ENCODE data around the gene ERC2. TPM values are rescaled to one million over a fixed set of nuclear protein-coding genes. Genes with fewer than 3 reads are reported as not detected.

Gene ERC2
- total RNA-seq, 4 donors from 2014 or later: 0.81 to 2.9 (median 1.6) TPM

DNA sequence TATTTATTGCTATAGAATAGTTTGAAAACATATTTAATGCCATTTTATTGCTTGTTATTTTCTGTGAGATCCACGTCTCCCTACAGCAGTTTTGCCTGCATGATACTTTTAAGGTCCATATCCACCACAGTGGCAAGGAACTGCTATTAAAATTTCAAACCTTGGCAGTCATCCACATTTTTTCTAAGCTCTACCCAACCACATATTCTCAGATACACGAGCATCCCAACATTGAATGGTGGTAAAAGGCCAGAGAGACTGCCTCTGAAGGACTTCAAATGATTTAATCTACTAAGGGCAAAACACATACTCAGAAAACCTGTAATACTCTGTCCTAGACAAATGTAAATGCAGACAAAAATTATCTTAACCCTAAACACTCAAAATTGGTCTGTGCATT lies 173.1 kb downstream of the ERC2 start:
- 71 to 100% methylated on average over 1 to 2 of the region's 2 CpGs for WGBS, 2 donors (ENCODE audit: low coverage in 1 of 2)
- TF ChIP-seq, protein P1, sequence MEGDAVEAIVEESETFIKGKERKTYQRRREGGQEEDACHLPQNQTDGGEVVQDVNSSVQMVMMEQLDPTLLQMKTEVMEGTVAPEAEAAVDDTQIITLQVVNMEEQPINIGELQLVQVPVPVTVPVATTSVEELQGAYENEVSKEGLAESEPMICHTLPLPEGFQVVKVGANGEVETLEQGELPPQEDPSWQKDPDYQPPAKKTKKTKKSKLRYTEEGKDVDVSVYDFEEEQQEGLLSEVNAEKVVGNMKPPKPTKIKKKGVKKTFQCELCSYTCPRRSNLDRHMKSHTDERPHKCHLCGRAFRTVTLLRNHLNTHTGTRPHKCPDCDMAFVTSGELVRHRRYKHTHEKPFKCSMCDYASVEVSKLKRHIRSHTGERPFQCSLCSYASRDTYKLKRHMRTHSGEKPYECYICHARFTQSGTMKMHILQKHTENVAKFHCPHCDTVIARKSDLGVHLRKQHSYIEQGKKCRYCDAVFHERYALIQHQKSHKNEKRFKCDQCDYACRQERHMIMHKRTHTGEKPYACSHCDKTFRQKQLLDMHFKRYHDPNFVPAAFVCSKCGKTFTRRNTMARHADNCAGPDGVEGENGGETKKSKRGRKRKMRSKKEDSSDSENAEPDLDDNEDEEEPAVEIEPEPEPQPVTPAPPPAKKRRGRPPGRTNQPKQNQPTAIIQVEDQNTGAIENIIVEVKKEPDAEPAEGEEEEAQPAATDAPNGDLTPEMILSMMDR (IDR thresholded peaks at IDR 0.05): no peak
- TF ChIP-seq EP300 (IDR thresholded peaks at IDR 0.05): no peak
- TF ChIP-seq POLR2AphosphoS5 (IDR thresholded peaks at IDR 0.05): no peak
- TF ChIP-seq POLR2A (IDR thresholded peaks at IDR 0.05): no peak
- ATAC-seq: no peak

DNA sequence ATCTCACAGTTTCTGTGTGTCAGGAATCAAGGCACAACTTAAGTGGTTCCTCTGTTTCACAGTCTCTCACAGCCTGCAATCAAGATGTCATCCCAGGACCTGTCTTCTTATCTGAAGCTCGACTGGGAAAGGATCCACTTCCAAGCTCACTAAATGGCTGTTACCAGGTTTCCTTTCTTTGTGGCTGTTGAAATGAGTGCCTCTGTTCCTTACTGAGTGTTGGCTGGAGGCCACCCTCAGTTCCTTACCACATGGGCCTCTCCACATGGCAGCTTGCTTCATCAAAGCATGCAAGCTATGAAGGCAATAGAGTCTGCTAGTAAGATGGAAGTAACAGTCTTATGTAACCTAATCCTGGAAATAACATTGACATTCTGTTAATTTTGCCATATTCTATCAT lies 174.0 kb downstream of the ERC2 start:
- Histone ChIP-seq H3K27me3 (no peaks in the 10 kb centered on the region), H3K36me3 (no peaks in the 10 kb centered on the region), H3K9me3 (no peaks in the 10 kb centered on the region), H3K27ac (no peak overlapping the region), H3K4me1 (no peaks in the 10 kb centered on the region), H3K4me3 (no peak overlapping the region)
- ATAC-seq: no peak
- TF ChIP-seq POLR2AphosphoS5 (IDR thresholded peaks at IDR 0.05) (no peak), POLR2A (IDR thresholded peaks at IDR 0.05) (no peak), EP300 (IDR thresholded peaks at IDR 0.05) (no peak)
- TF ChIP-seq, protein P1 (IDR thresholded peaks at IDR 0.05): no peak
- WGBS, 2 donors (ENCODE audit: low coverage in 1 of 2): 50 to 57% methylated on average over 1 of the region's 1 CpG

More for the DNA sequence above, 173.1 kb downstream of the ERC2 start:
- Histone ChIP-seq H3K9me3 (no peaks in the 10 kb centered on the region), H3K36me3 (no peaks in the 10 kb centered on the region), H3K4me3 (no peak overlapping the region), H3K27ac (no peak overlapping the region), H3K27me3 (no peaks in the 10 kb centered on the region), H3K4me1 (no peaks in the 10 kb centered on the region)

DNA sequence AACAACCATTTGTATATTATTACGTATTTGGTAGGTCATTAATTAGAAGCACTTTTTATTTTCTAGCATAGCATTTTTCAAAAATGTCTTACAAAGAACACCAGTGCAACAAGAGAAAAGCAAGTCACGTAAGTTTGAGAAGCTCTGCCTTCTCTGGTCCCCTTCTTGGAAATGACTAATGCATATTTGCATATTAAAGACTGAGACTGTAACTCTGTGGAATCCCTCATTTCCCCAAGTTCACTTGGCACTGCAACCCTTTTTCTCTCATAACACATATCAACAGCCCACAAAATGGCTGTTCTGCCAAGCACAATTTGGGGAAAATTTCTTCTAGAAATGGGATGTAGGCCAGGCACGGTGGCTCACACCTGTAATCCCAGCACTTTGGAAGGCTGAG lies 176.3 kb downstream of the ERC2 start:
- no peaks in the 10 kb centered on the region for H3K27me3 ChIP-seq
- no peaks in the 10 kb centered on the region for H3K4me1 ChIP-seq
- H3K36me3 ChIP-seq: no peaks in the 10 kb centered on the region
- ATAC-seq: no peak
- no peak overlapping the region for H3K4me3 ChIP-seq
- H3K9me3 ChIP-seq: no peaks in the 10 kb centered on the region
- no peak overlapping the region for H3K27ac ChIP-seq
- no peak for TF ChIP-seq POLR2AphosphoS5 (IDR thresholded peaks at IDR 0.05)
- no peak for TF ChIP-seq POLR2A (IDR thresholded peaks at IDR 0.05)
- TF ChIP-seq, protein P1 (IDR thresholded peaks at IDR 0.05): no peak
- TF ChIP-seq EP300 (IDR thresholded peaks at IDR 0.05): no peak
- WGBS, 2 donors (ENCODE audit: low coverage in 1 of 2): 94 to 95% methylated on average over 2 of the region's 3 CpGs

DNA sequence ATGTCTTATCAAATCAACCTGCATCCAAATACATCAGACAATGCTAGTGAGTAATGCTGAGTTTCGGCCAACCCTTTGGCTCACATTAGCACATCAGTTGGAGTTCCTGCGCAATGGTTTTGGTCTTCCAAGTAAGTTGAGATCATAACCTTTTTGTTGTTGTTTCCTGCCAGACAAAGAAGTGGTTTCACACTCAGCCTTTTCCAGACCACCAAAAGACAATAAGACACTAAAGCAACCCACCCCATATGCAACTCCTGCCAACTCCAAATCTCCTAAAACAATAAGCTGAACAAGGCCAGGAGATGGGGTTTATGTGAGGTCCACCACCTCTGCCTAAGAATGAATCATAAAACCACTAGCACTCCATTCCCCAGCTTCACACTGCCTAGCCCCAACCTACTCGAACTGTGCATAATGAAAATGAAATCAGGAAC lies 177.0 kb downstream of the ERC2 start:
- H3K9me3 ChIP-seq: no peaks in the 10 kb centered on the region
- no peak for ATAC-seq
- 52 to 90% methylated on average over 2 to 3 of the region's 3 CpGs for WGBS, 2 donors (ENCODE audit: low coverage in 1 of 2)

DNA sequence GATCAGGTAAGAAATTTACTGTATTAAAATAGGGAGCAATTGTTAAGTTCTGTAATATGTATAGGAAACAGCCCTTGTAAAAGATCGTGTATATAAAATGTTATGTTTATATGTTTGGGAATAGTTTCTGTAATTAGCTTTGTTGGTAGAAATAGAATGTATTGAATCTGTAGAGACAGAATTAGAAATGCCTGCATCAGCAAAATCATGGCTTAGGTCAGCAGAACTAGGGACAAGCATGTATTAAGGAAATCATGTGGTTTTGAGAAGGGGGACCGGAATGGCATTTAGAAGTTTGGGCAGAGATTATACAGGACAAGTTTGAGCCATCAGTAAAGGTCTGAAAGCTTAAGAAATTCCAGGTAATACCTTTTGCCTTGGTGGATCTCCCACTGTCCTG lies 177.9 kb downstream of the ERC2 start:
- WGBS, 2 donors (ENCODE audit: low coverage in 1 of 2): 85 to 89% methylated on average over 1 to 2 of the region's 2 CpGs
- H3K9me3 ChIP-seq: no peaks in the 10 kb centered on the region
- no peak overlapping the region for H3K4me3 ChIP-seq
- no peaks in the 10 kb centered on the region for H3K36me3 ChIP-seq
- H3K27ac ChIP-seq: no peak overlapping the region
- H3K27me3 ChIP-seq: no peaks in the 10 kb centered on the region
- no peak for TF ChIP-seq POLR2A (IDR thresholded peaks at IDR 0.05)
- no peak for TF ChIP-seq EP300 (IDR thresholded peaks at IDR 0.05)
- no peak for TF ChIP-seq POLR2AphosphoS5 (IDR thresholded peaks at IDR 0.05)
- TF ChIP-seq, protein P1 (IDR thresholded peaks at IDR 0.05): no peak
- no peak for ATAC-seq
- H3K4me1 ChIP-seq: no peaks in the 10 kb centered on the region

More for the DNA sequence above, 177.0 kb downstream of the ERC2 start:
- Histone ChIP-seq H3K36me3 (no peaks in the 10 kb centered on the region), H3K4me3 (no peak overlapping the region), H3K27me3 (no peaks in the 10 kb centered on the region), H3K4me1 (no peaks in the 10 kb centered on the region), H3K27ac (no peak overlapping the region)
- TF ChIP-seq EP300 (IDR thresholded peaks at IDR 0.05): no peak
